Activated CD8-positive, alpha-beta memory T cell treated with anti-CD3 and anti-CD28 coated beads, Interleukin-2, amount 10 ng/mL, durations not matched to agents 7 days and 5 days (primary cell): ENCODE results near the gene TDRD1. TPM values are rescaled to one million over a fixed set of nuclear protein-coding genes. Genes with fewer than 3 reads are reported as not detected.

Experiments used
- ATAC-seq: fragments of 150-1000 bp; cut with Tn5 transposase; one replicate; pipeline ENCODE4 v1.10.0; 2021; ENCODE audit warnings: moderate library complexity
- CTCF ChIA-PET: fragments of 350-600 bp; sonication (Branson Sonifier 250); formaldehyde crosslinking; loops from one replicate; lab custom pipeline; 2021; ENCODE audit warnings: antibody characterized with exemption; lab: Charles Lee
- DNase-seq: peaks from one replicate; pipeline ENCODE4 v3.0.0-alpha.2; 2020
- H3K27ac Mint-ChIP-seq: one replicate; pipeline ENCODE4 v1.8.0; 2021; ENCODE audit warnings: mild to moderate bottlenecking, mixed read lengths
- H3K27me3 Mint-ChIP-seq: one replicate; pipeline ENCODE4 v1.8.0; 2021; ENCODE audit warnings: mixed read lengths
- H3K36me3 Mint-ChIP-seq: one replicate; pipeline ENCODE4 v1.8.0; 2021; ENCODE audit warnings: mild to moderate bottlenecking, mixed read lengths
- H3K4me1 Mint-ChIP-seq: one replicate; pipeline ENCODE4 v1.8.0; 2021; ENCODE audit warnings: mixed read lengths
- H3K4me3 Mint-ChIP-seq: one replicate; pipeline ENCODE4 v1.8.0; 2021; ENCODE audit warnings: mild to moderate bottlenecking, moderate library complexity, mixed read lengths
- H3K9me3 Mint-ChIP-seq: one replicate; pipeline ENCODE4 v1.8.0; 2022; ENCODE audit warnings: low read depth, mixed read lengths
- total RNA-seq, 2 experiments: library from RNA; stranded (reverse); gene quantifications; one replicate each; pipeline ENCODE4 v1.2.3, GENCODE V29; 2021

TDRD1 gene
- total RNA-seq, 2 experiments from 2014 or later, result 0.05 to 0.15 TPM

DNA sequence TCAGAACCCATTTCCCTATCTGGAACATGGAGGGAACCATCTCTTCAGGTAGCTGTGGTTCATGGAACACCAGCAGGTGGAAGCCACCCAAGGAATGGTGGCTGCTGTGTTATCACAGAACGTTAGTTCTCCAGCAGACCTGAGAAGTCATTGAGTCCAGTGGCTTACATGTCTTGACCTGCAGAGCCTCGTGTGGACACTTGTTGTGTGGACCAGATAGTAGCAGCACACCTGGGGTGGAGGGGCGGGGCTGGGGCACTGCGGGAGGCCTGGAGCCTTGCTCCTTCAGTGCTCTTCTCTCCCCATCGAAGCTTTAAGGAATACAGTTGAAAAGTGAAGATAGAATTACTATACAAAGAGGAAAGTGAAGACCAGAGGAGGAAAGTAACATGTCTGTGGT lies 102.3 kb downstream of the TDRD1 start:
- H3K4me3 Mint-ChIP-seq, result no peak overlapping the region
- DNase-seq (no peak), ATAC-seq (no peak)
- H3K36me3 Mint-ChIP-seq, result no peaks in the 10 kb centered on the region
- peaks cover 6% of the 10 kb centered on the region for H3K27me3 Mint-ChIP-seq
- no peak overlapping the region for H3K27ac Mint-ChIP-seq
- H3K9me3 Mint-ChIP-seq, result no peaks in the 10 kb centered on the region
- H3K4me1 Mint-ChIP-seq, result no peaks in the 10 kb centered on the region
- CTCF ChIA-PET, result no interaction called here

Other genes with a start within 250 kb of the TDRD1 start
- gene ADRB1, start 135.5 kb upstream of the TDRD1 start, total RNA-seq, result 1 to 10 TPM; 2.3 to 2.8 TPM
- gene CCDC186, start 5.2 kb upstream of the TDRD1 start, total RNA-seq, result 10 to 100 TPM; 15.3 to 17.9 TPM
- gene VWA2, start 59.9 kb downstream of the TDRD1 start, total RNA-seq, result not detected
- 10 to 100 TPM in 1 of 2 experiments, 1 to 10 TPM in 1; 4.0 to 67.4 TPM for gene AFAP1L2, start 225.1 kb downstream of the TDRD1 start, total RNA-seq